IPS-18a (cell line): ENCODE data around the gene TENT5C.

Experiments used
- H3K27ac ChIP-seq: one replicate; pipeline ENCODE4 v1.5.1; 2013; ENCODE audit warnings: low read length
- H3K27me3 ChIP-seq: one replicate; pipeline ENCODE4 v1.6.1; 2013; ENCODE audit warnings: mild to moderate bottlenecking, low read length; ENCODE audit not compliant: control insufficient read depth, insufficient read depth
- H3K36me3 ChIP-seq: one replicate; pipeline ENCODE4 v1.6.1; 2013; ENCODE audit warnings: low read depth, low read length; ENCODE audit not compliant: control insufficient read depth
- H3K4me1 ChIP-seq: one replicate; pipeline ENCODE4 v1.6.1; 2013; ENCODE audit warnings: low read depth, low read length; ENCODE audit not compliant: control insufficient read depth
- H3K4me3 ChIP-seq: one replicate; pipeline ENCODE4 v1.5.1; 2013; ENCODE audit warnings: low read length
- H3K9ac ChIP-seq: one replicate; pipeline ENCODE4 v1.6.1; 2013; ENCODE audit warnings: mild to moderate bottlenecking, low read length, moderate library complexity
- H3K9me3 ChIP-seq: one replicate; pipeline ENCODE4 v1.6.1; 2013; ENCODE audit warnings: low read depth, low read length; ENCODE audit not compliant: control insufficient read depth

TENT5C gene

GRCh38 chr1:117633423-117633822 is 27.6 kb downstream of the TENT5C start:
- Histone ChIP-seq H3K4me3 (no peak overlapping the region), H3K36me3 (no peaks in the 10 kb centered on the region), H3K9ac (no peak overlapping the region), H3K27me3 (no peaks in the 10 kb centered on the region), H3K27ac (no peak overlapping the region), H3K9me3 (no peaks in the 10 kb centered on the region), H3K4me1 (peaks cover 14% of the 10 kb centered on the region)

GRCh38 chr1:117633936-117634335 is 28.1 kb downstream of the TENT5C start:
- H3K9ac ChIP-seq, result no peak overlapping the region
- H3K4me3 ChIP-seq, result no peak overlapping the region
- H3K9me3 ChIP-seq, result no peaks in the 10 kb centered on the region
- peaks cover 14% of the 10 kb centered on the region for H3K4me1 ChIP-seq
- no peaks in the 10 kb centered on the region for H3K27me3 ChIP-seq
- no peaks in the 10 kb centered on the region for H3K36me3 ChIP-seq
- no peak overlapping the region for H3K27ac ChIP-seq

DNA sequence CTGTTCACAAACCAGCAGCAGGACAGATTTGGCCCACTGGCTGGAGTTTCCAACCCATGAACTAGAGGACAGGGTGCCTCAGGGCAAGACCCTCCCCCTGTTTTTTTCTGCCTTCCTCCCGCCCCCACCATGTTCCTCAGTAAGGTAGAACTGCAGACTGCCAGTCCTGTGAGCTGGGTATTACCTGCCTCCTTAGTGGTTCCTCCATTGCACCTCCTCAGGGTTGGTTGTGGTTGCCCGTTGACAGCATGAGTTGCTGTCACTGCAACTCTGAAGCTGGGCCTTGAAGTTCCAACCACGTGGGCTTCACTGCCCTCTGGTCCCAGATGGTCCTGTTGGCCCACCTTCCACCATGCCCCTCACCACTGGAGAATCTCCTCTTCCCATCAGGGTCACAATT is 28.8 kb downstream of the TENT5C start:
- Histone ChIP-seq H3K9me3 (no peaks in the 10 kb centered on the region), H3K27me3 (no peaks in the 10 kb centered on the region), H3K36me3 (no peaks in the 10 kb centered on the region), H3K27ac (no peak overlapping the region), H3K4me3 (no peak overlapping the region), H3K9ac (no peak overlapping the region), H3K4me1 (peaks cover 14% of the 10 kb centered on the region)

DNA sequence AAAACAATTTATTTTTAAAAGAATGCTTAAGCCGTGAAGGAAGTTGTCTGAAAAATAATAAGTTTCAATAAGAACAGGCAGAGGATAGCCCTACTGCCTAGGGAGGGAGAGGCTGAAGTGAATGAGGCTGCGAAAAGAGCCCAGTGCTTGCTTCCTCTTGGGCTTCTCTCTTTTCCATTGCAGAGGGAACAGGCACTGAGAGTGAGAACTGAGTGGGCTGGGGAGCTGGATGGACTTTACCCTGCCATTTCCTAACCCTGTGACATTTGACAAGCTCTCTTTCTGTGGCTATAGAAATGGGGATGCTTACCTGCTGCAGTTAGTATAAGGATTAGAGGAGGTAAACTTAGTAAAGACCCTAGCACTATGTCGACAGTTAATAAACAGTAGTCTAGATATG is 30.0 kb downstream of the TENT5C start:
- Histone ChIP-seq H3K4me1 (peaks cover 14% of the 10 kb centered on the region), H3K36me3 (no peaks in the 10 kb centered on the region), H3K9ac (no peak overlapping the region), H3K27me3 (no peaks in the 10 kb centered on the region), H3K9me3 (no peaks in the 10 kb centered on the region), H3K4me3 (no peak overlapping the region), H3K27ac (no peak overlapping the region)

- H3K36me3 ChIP-seq, result no peaks in the 10 kb centered on the region
- H3K4me3 ChIP-seq, result no peak overlapping the region
- H3K27ac ChIP-seq, result no peak overlapping the region
- no peaks in the 10 kb centered on the region for H3K9me3 ChIP-seq
- H3K9ac ChIP-seq, result no peak overlapping the region
- H3K27me3 ChIP-seq, result no peaks in the 10 kb centered on the region
- peaks cover 14% of the 10 kb centered on the region for H3K4me1 ChIP-seq
Measured at GRCh38 chr1:117636637-117637425, 31.0 kb downstream of the TENT5C start.

GRCh38 chr1:117638141-117638540 is 32.3 kb downstream of the TENT5C start:
- H3K9me3 ChIP-seq, result no peaks in the 10 kb centered on the region
- H3K27me3 ChIP-seq, result no peaks in the 10 kb centered on the region
- H3K4me3 ChIP-seq, result no peak overlapping the region
- H3K36me3 ChIP-seq, result no peaks in the 10 kb centered on the region
- H3K4me1 ChIP-seq, result peaks cover 1% of the 10 kb centered on the region
- H3K9ac ChIP-seq, result no peak overlapping the region
- H3K27ac ChIP-seq, result no peak overlapping the region

- no peaks in the 10 kb centered on the region for H3K4me1 ChIP-seq
- H3K9ac ChIP-seq, result no peak overlapping the region
- no peaks in the 10 kb centered on the region for H3K27me3 ChIP-seq
- H3K4me3 ChIP-seq, result no peak overlapping the region
- no peak overlapping the region for H3K27ac ChIP-seq
- H3K9me3 ChIP-seq, result no peaks in the 10 kb centered on the region
- H3K36me3 ChIP-seq, result no peaks in the 10 kb centered on the region
Measured at GRCh38 chr1:117638759-117639158, 32.9 kb downstream of the TENT5C start.

DNA sequence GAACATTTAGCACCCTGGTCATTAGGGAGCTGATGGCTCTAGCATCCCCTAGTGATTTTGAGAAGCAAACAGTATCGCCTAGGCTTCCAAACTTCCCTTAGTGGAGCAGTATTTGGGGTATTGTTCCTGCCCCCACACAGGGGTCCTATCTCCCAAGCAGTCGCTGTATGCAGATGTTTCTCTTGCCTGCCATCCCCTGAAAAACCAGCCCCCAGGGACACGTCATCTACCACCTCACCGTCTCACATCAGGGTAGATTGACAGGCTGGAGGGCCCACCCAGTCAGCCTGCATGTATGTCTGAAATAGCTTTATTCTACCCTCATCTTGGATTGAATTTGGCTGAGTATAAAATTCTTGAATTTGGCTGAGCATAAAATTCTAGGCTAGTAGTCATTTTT is 33.9 kb downstream of the TENT5C start:
- Histone ChIP-seq H3K36me3 (no peaks in the 10 kb centered on the region), H3K27ac (no peak overlapping the region), H3K9me3 (no peaks in the 10 kb centered on the region), H3K4me1 (no peaks in the 10 kb centered on the region), H3K9ac (no peak overlapping the region), H3K27me3 (no peaks in the 10 kb centered on the region), H3K4me3 (no peak overlapping the region)

- Histone ChIP-seq H3K36me3 (no peaks in the 10 kb centered on the region), H3K9ac (no peak overlapping the region), H3K27ac (no peak overlapping the region), H3K27me3 (no peaks in the 10 kb centered on the region), H3K9me3 (no peaks in the 10 kb centered on the region), H3K4me1 (no peaks in the 10 kb centered on the region), H3K4me3 (no peak overlapping the region)
Measured at GRCh38 chr1:117641536-117641935, 35.7 kb downstream of the TENT5C start.

DNA sequence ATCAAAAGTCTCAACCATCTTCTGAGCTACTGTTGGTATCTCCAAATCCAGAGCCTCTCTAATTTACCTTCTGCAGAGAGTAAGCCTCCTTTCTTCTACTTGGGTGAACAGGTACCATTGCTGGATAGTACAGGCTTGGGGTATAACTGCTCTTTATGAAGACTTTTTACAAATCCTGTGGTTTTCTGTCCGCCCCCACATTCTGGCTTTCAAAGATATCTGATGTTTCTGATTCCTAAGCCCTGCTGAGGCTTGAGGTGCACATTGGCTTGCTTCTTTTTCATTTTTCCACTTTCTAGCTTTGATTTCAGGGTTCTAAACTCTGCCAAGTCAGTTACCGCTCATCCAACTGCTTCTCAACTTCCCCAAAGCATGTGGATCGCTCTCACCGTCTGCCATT is 37.1 kb downstream of the TENT5C start:
- Histone ChIP-seq H3K4me1 (no peaks in the 10 kb centered on the region), H3K27me3 (no peaks in the 10 kb centered on the region)

GRCh38 chr1:117643601-117644000 is 37.8 kb downstream of the TENT5C start:
- H3K4me1 ChIP-seq, result no peaks in the 10 kb centered on the region
- H3K9ac ChIP-seq, result no peak overlapping the region
- no peak overlapping the region for H3K4me3 ChIP-seq
- H3K36me3 ChIP-seq, result no peaks in the 10 kb centered on the region
- no peak overlapping the region for H3K27ac ChIP-seq
- no peaks in the 10 kb centered on the region for H3K9me3 ChIP-seq
- no peaks in the 10 kb centered on the region for H3K27me3 ChIP-seq

More for the DNA sequence above, 37.1 kb downstream of the TENT5C start:
- Histone ChIP-seq H3K4me3 (no peak overlapping the region), H3K36me3 (no peaks in the 10 kb centered on the region), H3K9me3 (no peaks in the 10 kb centered on the region), H3K9ac (no peak overlapping the region), H3K27ac (no peak overlapping the region)

DNA sequence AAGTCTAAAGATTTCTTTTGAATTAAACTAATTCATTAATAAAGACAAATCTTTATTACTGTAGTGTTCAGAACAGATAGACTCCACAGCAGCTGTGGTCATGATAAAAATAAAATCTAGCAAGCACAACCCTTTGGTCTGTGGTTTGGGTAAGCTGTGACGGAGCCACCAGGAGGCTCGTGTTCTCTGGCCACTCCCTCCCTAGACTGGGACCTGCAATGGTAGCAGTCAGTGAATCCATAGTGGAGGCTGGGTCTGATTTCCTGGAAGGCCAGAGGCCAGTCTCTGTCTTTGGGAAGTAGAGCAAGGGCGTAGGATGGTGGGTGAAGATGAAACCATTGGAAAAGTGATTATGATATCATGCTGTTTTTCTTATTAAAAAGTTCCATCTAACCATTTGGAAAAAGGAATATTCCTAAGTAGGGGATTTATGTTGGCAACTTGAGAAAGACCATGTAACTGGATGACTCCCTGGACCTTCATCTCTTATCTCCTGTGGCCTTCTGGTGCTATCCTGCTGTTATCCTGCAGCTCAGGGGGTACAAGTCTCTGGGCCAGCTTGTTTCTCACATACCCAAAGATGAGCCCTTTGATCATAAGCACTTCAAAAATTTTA is 39.0 kb downstream of the TENT5C start:
- no peaks in the 10 kb centered on the region for H3K9me3 ChIP-seq
- no peaks in the 10 kb centered on the region for H3K27me3 ChIP-seq
- H3K4me1 ChIP-seq, result no peaks in the 10 kb centered on the region
- H3K4me3 ChIP-seq, result no peak overlapping the region
- H3K36me3 ChIP-seq, result no peaks in the 10 kb centered on the region
- H3K9ac ChIP-seq, result no peak overlapping the region
- no peak overlapping the region for H3K27ac ChIP-seq
